Measurements from ENCODE around the gene CPZ.

CPZ gene

DNA sequence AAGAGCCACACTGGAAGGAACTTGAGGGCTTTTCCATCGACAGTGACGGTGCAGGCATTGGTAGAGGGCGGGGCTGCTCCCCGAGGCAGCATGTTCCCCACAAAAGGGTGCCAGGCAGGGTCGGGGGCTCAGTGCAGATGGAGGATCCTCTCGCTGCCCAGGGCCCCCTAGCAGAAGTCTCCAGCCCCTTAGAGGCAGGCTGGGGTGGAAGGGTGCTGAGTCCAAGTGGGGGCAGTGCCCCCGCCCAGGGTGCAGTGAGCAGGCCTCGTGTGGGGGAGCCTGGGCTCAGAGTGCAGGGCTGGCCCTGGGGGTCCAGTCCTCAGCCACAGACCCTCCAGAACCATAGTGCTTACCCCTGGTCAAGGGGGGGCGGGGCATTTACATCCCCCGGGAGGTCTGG, 9.0 kb downstream of the CPZ start:
- Mint-ChIP-seq H3K27me3 (no peaks in the 10 kb centered on the region), H3K9me3 (no peaks in the 10 kb centered on the region), H3K4me1 (no peaks in the 10 kb centered on the region), H3K4me3 (no peak overlapping the region), H3K27ac (no peak overlapping the region), H3K36me3 (ENCODE audit: low read depth) (no peaks in the 10 kb centered on the region)
- DNase-seq: no peak
- ATAC-seq: no peak

DNA sequence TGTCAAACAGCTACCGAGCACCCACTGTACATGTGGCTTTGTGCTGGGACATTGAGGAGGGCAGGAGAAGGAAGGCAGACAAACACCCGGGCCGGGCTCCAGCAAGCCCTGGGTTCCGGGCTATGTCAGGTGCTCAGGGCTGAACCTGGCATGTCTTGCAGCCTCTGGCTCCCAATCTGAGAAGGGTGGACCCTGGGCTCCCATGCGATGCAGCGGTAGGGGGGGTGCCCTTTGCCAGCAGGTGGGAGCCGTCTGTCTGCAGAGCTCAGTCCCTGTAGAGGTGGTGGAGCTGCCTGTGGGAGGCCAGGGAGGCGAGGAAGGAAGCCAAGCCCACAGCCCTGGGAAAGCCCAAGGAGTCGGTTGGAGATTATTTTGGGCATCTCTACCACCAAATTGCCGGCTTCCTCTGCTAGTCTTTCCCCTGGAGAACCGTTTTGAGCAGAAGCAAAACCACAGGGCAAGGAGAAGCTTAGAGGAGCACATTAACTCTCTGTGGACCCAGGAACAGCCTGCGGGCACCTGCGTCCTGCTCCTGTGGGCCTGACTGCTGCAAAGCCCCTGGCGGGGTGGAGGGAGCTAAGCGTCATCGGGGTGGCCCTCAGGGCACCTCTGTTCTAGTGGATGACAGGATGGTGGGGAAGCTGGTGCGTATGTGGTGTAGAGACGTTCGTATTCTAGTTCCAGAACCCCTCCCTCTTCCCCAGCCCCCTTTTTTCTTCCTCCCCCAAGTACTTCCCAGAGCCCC, 10.3 kb downstream of the CPZ start:
- no peaks in the 10 kb centered on the region for H3K9me3 Mint-ChIP-seq
- no peak for DNase-seq
- no peaks in the 10 kb centered on the region for H3K36me3 Mint-ChIP-seq (ENCODE audit: low read depth)
- H3K4me1 Mint-ChIP-seq: no peaks in the 10 kb centered on the region
- H3K27me3 Mint-ChIP-seq: no peaks in the 10 kb centered on the region
- no peak for ATAC-seq
- H3K27ac Mint-ChIP-seq: no peak overlapping the region
- no peak overlapping the region for H3K4me3 Mint-ChIP-seq

GRCh38 chr4:8603931-8604330, 11.4 kb downstream of the CPZ start:
- Mint-ChIP-seq H3K4me3 (no peak overlapping the region), H3K9me3 (no peaks in the 10 kb centered on the region), H3K4me1 (no peaks in the 10 kb centered on the region), H3K27ac (no peak overlapping the region), H3K36me3 (ENCODE audit: low read depth) (no peaks in the 10 kb centered on the region), H3K27me3 (peaks cover 1% of the 10 kb centered on the region)
- ATAC-seq (no peak), DNase-seq (no peak)

DNA sequence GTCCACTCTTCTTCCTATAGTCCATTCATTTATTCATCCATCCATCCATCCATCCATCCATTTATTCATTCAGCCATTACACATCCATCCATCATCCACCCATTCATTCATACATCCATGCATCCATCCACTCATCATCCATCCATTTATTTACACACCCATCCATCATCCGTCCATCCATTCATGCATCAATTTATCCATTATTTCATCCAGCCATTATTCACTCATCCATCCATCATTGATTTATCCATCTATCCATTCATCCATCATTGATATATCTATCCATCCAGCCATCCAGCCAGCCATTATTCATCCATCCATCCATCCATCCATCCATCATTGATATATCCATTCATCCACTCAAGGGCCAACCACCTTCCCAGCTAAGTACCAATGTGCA, 12.7 kb downstream of the CPZ start:
- no peaks in the 10 kb centered on the region for H3K36me3 Mint-ChIP-seq (ENCODE audit: low read depth)
- no peak overlapping the region for H3K27ac Mint-ChIP-seq
- DNase-seq (no peak), ATAC-seq (no peak)
- H3K9me3 Mint-ChIP-seq: no peaks in the 10 kb centered on the region
- H3K27me3 Mint-ChIP-seq: peaks cover 4% of the 10 kb centered on the region
- no peaks in the 10 kb centered on the region for H3K4me1 Mint-ChIP-seq
- no peak overlapping the region for H3K4me3 Mint-ChIP-seq

GRCh38 chr4:8606476-8606875, 13.9 kb downstream of the CPZ start:
- Mint-ChIP-seq H3K9me3 (no peaks in the 10 kb centered on the region), H3K27me3 (peaks cover 5% of the 10 kb centered on the region), H3K4me1 (no peaks in the 10 kb centered on the region), H3K4me3 (no peak overlapping the region), H3K27ac (no peak overlapping the region), H3K36me3 (ENCODE audit: low read depth) (no peaks in the 10 kb centered on the region)
- DNase-seq (no peak), ATAC-seq (no peak)

DNA sequence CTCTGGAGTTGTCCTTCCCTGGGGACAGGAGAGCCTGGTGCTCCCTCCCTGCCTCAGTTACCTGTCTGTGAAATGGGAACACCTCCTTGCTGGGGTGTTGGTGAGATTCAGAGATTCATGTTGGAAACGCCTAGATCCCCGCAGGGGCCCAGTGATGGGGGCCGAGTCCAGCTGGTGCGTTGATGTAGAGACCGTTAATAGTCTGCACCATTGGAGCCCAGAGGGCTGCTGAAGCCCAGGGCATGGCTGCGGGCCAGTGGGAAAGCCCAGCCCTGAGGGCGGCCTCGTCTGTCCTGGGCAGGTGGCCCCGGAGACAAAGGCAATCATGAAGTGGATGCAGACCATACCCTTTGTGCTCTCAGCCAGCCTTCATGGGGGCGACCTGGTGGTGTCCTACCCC, 14.4 kb downstream of the CPZ start:
- Mint-ChIP-seq H3K4me3 (no peak overlapping the region), H3K27me3 (peaks cover 5% of the 10 kb centered on the region), H3K27ac (no peak overlapping the region), H3K4me1 (no peaks in the 10 kb centered on the region), H3K9me3 (no peaks in the 10 kb centered on the region), H3K36me3 (ENCODE audit: low read depth) (no peaks in the 10 kb centered on the region)
- DNase-seq (no peak), ATAC-seq (no peak)

DNA sequence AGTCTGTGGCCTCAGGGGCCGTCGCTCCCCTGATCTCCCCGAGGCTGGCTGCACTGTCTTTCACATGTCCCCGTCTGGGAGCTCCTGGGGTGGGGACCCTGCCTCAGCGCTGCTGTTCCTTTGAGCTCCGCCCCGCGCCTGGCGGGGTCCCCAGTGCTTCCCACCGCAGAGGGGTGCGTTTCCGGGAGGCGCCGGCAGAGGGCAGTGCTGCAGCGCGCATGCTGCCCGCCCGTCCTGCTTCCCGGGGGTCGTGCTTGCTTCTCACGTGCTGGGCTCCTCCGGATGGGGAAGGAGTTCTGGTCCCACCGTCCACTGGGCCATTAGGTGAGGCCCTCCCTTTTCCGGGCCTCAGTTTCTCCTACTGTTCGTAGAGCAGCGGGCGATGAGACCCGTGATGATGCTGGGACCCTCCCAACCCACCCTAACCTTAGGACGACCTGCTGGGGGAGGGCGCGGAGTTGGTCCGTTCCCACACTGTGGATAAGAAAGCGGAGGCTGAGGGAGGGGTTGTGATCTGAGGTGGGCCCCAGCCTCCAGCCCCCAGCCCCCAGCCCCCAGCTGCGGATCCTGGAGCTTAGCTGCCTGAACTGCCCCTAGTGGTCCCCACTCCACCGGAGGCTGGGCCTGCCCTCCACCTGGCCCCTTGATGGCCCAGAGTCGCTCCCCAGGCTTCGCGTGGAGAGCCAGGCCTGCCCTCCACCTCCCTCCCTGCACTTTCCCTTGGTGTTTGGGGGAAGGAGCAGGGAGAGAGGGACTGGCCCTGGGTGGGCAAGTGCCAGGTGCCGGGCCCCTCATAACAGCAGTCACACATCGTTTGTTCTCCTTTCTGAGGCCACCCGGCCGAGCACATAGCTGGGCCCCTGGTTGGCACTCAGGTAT, 15.3 kb downstream of the CPZ start:
- H3K4me3 Mint-ChIP-seq: no peak overlapping the region
- no peaks in the 10 kb centered on the region for H3K4me1 Mint-ChIP-seq
- no peak overlapping the region for H3K27ac Mint-ChIP-seq
- DNase-seq: peak; percentile 69
- H3K9me3 Mint-ChIP-seq: no peaks in the 10 kb centered on the region
- ATAC-seq: peak; percentile 13
- peaks cover 5% of the 10 kb centered on the region for H3K27me3 Mint-ChIP-seq
- no peaks in the 10 kb centered on the region for H3K36me3 Mint-ChIP-seq (ENCODE audit: low read depth)

GRCh38 chr4:8608714-8609391, 16.3 kb downstream of the CPZ start:
- no peak for DNase-seq
- Mint-ChIP-seq H3K4me3 (no peak overlapping the region), H3K36me3 (ENCODE audit: low read depth) (no peaks in the 10 kb centered on the region), H3K9me3 (no peaks in the 10 kb centered on the region), H3K27ac (no peak overlapping the region), H3K4me1 (no peaks in the 10 kb centered on the region), H3K27me3 (peaks cover 5% of the 10 kb centered on the region)
- no peak for ATAC-seq

GRCh38 chr4:8609406-8609805, 16.8 kb downstream of the CPZ start:
- peaks cover 5% of the 10 kb centered on the region for H3K27me3 Mint-ChIP-seq
- DNase-seq: no peak
- ATAC-seq: no peak
- H3K27ac Mint-ChIP-seq: no peak overlapping the region
- H3K4me1 Mint-ChIP-seq: no peaks in the 10 kb centered on the region
- no peak overlapping the region for H3K4me3 Mint-ChIP-seq
- H3K36me3 Mint-ChIP-seq (ENCODE audit: low read depth): no peaks in the 10 kb centered on the region
- H3K9me3 Mint-ChIP-seq: no peaks in the 10 kb centered on the region

GRCh38 chr4:8609824-8610350, 17.3 kb downstream of the CPZ start:
- H3K36me3 Mint-ChIP-seq (ENCODE audit: low read depth): no peaks in the 10 kb centered on the region
- H3K27ac Mint-ChIP-seq: no peak overlapping the region
- peaks cover 5% of the 10 kb centered on the region for H3K27me3 Mint-ChIP-seq
- no peaks in the 10 kb centered on the region for H3K4me1 Mint-ChIP-seq
- H3K9me3 Mint-ChIP-seq: no peaks in the 10 kb centered on the region
- DNase-seq: no peak
- no peak overlapping the region for H3K4me3 Mint-ChIP-seq
- ATAC-seq: no peak

DNA sequence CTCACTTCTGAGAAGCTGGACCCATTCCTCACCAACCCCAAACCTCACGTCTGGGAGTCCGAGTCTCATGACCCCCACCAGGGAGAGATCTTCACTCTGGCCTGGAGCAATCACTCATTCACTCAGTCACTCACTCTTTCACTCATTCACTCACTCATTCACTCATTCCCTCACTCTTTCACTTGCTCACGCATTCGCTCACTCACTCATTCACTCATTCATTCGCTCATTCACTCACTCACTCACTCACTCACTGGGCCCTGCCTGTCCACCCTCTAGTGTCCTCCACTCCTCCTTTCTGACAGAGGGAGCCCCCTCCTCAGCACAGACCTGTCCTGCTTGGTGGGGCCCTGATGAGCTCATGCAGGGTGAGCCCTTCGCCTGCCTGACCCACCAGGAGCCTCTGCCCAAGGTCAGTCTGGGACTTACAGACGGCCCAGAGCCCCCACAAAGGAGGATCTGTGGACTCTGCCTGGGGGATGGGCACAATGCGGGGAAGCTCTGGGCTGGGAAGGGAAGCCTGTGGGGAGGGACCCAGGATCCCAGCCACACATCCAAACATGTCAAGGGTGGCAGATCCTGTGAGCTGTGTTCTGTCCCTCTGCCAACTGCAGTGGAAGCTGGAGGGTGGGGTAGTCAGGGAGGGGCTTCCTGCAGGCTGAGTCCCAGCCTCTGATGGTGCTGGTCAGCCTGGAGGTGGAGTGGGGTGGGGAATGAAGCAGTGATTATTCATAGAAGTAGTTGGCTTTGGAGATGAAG, 18.5 kb downstream of the CPZ start:
- H3K4me1 Mint-ChIP-seq: no peaks in the 10 kb centered on the region
- H3K27me3 Mint-ChIP-seq: peaks cover 5% of the 10 kb centered on the region
- H3K36me3 Mint-ChIP-seq (ENCODE audit: low read depth): no peaks in the 10 kb centered on the region
- no peak overlapping the region for H3K27ac Mint-ChIP-seq
- no peak overlapping the region for H3K4me3 Mint-ChIP-seq
- H3K9me3 Mint-ChIP-seq: no peaks in the 10 kb centered on the region
- ATAC-seq: no peak
- DNase-seq: no peak

DNA sequence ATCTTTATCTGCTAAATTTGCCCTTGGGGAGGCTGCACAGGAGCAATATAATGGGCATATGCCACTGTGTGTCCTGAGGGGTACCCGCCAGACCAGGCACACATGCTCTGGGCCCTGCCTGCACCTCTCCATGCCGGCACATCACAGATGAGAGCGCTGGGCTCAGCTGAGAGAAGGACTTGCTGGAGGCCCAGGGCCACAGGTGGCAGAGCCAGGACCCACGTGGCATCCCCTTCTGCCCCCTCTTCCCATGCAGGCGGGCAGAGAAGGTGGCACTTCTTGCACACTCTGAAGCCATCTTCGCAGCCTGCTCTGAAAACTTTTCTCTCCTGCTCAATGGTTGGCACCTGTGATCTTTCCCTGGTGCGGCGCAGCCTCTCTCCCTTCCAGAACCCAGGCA, 20.1 kb downstream of the CPZ start:
- H3K9me3 Mint-ChIP-seq: no peaks in the 10 kb centered on the region
- ATAC-seq: no peak
- no peak for DNase-seq

DNA sequence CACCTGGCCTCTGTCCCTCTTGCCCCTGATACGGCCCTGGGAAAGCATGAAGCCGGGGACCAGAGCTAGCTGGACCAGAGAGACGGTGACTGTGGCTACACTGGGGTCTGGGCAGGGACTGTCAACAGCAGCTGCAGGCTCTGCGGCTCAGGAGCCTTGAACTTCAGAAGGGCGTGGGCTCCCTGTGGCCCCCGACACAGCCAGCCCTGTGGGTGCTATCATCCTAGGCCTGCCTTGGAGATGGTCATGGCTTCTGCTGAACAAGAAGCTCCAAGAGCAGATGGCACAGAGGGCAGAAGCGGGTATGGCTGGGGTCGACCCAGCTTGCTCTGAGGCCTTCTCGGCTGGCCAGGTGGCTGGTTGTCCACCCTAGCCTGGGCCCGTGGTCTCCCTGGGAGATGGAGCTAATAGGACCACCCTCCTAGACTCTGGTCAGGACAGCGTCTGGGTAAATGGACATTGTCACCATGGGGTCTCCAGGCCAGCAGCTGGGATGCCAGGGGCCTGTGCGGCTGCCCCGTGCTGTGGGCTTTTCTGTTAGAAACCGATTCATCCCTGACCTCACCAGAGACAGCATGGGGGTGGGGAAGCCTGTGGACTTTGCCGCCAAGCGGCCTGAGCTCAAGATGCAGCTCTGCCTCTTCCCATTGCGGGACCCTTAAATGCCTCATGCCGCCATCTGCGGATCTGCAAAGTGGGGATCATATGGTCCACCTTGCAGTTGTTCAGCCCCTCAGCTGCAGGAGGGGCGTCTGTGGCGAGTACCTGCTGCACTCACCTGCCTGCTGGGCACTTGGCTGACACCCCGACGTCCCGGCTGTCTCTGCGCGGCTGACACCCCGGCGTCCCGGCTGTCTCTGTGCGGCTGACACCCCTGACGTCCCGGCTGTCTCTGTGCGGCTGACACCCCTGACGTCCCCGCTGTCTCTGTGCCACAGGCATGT, 21.1 kb downstream of the CPZ start:
- Mint-ChIP-seq H3K4me1 (no peaks in the 10 kb centered on the region), H3K27ac (no peak overlapping the region), H3K27me3 (peaks cover 5% of the 10 kb centered on the region), H3K9me3 (no peaks in the 10 kb centered on the region), H3K4me3 (no peak overlapping the region), H3K36me3 (ENCODE audit: low read depth) (no peaks in the 10 kb centered on the region)
- DNase-seq: no peak
- no peak for ATAC-seq

More for the DNA sequence above, 20.1 kb downstream of the CPZ start:
- peaks cover 5% of the 10 kb centered on the region for H3K27me3 Mint-ChIP-seq
- H3K27ac Mint-ChIP-seq: no peak overlapping the region
- H3K36me3 Mint-ChIP-seq (ENCODE audit: low read depth): no peaks in the 10 kb centered on the region
- no peak overlapping the region for H3K4me3 Mint-ChIP-seq
- H3K4me1 Mint-ChIP-seq: no peaks in the 10 kb centered on the region

All from activated naive CD8-positive, alpha-beta T cell treated with anti-CD3 and anti-CD28 coated beads, Interleukin-2, amount 50 U/mL, for 24 hours (primary cell).